H9 (cell line): Measurements from ENCODE around the gene RAB14. TPM values are rescaled to one million over a fixed set of nuclear protein-coding genes. Genes with fewer than 3 reads are reported as not detected.

ENCODE experiments used
- DNase-seq: peaks from one replicate; pipeline ENCODE4 v3.0.0-alpha.2; 2017
- H2AFZ ChIP-seq: one replicate; pipeline ENCODE4 v1.6.1; 2013; ENCODE audit warnings: mild to moderate bottlenecking, low read length, control low read depth, moderate library complexity
- H2AK5ac ChIP-seq: 2 replicates; pipeline ENCODE4 v1.6.1; 2013; ENCODE audit warnings: low read length, control low read depth, mixed read lengths; ENCODE audit not compliant: insufficient read length
- H2BK120ac ChIP-seq: one replicate; pipeline ENCODE4 v1.6.1; 2013; ENCODE audit warnings: low read depth, mild to moderate bottlenecking, low read length, control low read depth, inconsistent platforms; ENCODE audit not compliant: poor library complexity, severe bottlenecking
- H2BK12ac ChIP-seq: 2 replicates; pipeline ENCODE4 v1.6.1; 2013; ENCODE audit warnings: low read length, control low read depth, mixed read lengths, low read depth; ENCODE audit not compliant: insufficient read length
- H2BK15ac ChIP-seq: 2 replicates; pipeline ENCODE4 v1.6.1; 2013; ENCODE audit warnings: low read depth, low read length, control low read depth
- H2BK20ac ChIP-seq: one replicate; pipeline ENCODE4 v1.6.1; 2013; ENCODE audit warnings: low read depth, mild to moderate bottlenecking, low read length, control low read depth, inconsistent platforms; ENCODE audit not compliant: poor library complexity, severe bottlenecking
- H2BK5ac ChIP-seq: 2 replicates; pipeline ENCODE4 v1.6.1; 2013; ENCODE audit warnings: low read length, control low read depth, mixed read lengths; ENCODE audit not compliant: insufficient read length
- H3K14ac ChIP-seq: 2 replicates; pipeline ENCODE4 v1.6.1; 2013; ENCODE audit warnings: low read length, control low read depth; ENCODE audit not compliant: insufficient read depth
- H3K18ac ChIP-seq: 2 replicates; pipeline ENCODE4 v1.6.1; 2013; ENCODE audit warnings: low read depth, mild to moderate bottlenecking, mixed read lengths, low read length, control low read depth; ENCODE audit not compliant: insufficient read length
- H3K23ac ChIP-seq: 2 replicates; pipeline ENCODE4 v1.6.1; 2013; ENCODE audit warnings: low read length, control low read depth, mixed read lengths, low read depth; ENCODE audit not compliant: insufficient read length
- H3K23me2 ChIP-seq: 2 replicates; pipeline ENCODE4 v1.6.1; 2013; ENCODE audit warnings: low read depth, mild to moderate bottlenecking, mixed read lengths, low read length, control low read depth; ENCODE audit not compliant: insufficient read length, poor library complexity, severe bottlenecking
- H3K27ac ChIP-seq: 2 replicates; pipeline ENCODE4 v1.5.1; 2013; ENCODE audit warnings: low read length, control low read depth, mixed read lengths, low read depth; ENCODE audit not compliant: insufficient read length
- H3K27me3 ChIP-seq: 2 replicates; pipeline ENCODE4 v1.6.1; 2013; ENCODE audit warnings: low read length, control low read depth, inconsistent platforms; ENCODE audit not compliant: insufficient read depth
- H3K4ac ChIP-seq: 2 replicates; pipeline ENCODE4 v1.6.1; 2013; ENCODE audit warnings: low read depth, mild to moderate bottlenecking, control low read depth, inconsistent platforms, low read length, moderate library complexity
- H3K4me1 ChIP-seq: 2 replicates; pipeline ENCODE4 v1.6.1; 2013; ENCODE audit warnings: low read length, control low read depth, inconsistent platforms; ENCODE audit not compliant: insufficient read depth
- H3K4me2 ChIP-seq: 2 replicates; pipeline ENCODE4 v1.6.1; 2013; ENCODE audit warnings: low read length, control low read depth, mixed read lengths; ENCODE audit not compliant: insufficient read length, insufficient read depth
- H3K56ac ChIP-seq: 2 replicates; pipeline ENCODE4 v1.6.1; 2013; ENCODE audit warnings: low read depth, mild to moderate bottlenecking, mixed read lengths, low read length, control low read depth; ENCODE audit not compliant: insufficient read length
- H3K79me1 ChIP-seq: 2 replicates; pipeline ENCODE4 v1.6.1; 2013; ENCODE audit warnings: low read depth, mild to moderate bottlenecking, moderate library complexity, low read length, control low read depth, inconsistent platforms; ENCODE audit not compliant: insufficient read depth, poor library complexity, severe bottlenecking
- H3K79me2 ChIP-seq: 2 replicates; pipeline ENCODE4 v1.6.1; 2013; ENCODE audit warnings: low read length, control low read depth, inconsistent platforms; ENCODE audit not compliant: insufficient read depth
- H3K9ac ChIP-seq: 2 replicates; pipeline ENCODE4 v1.6.1; 2013; ENCODE audit warnings: low read length, control low read depth, mixed read lengths; ENCODE audit not compliant: insufficient read length; ENCODE audit errors: extremely low read depth
- H3K9me3 ChIP-seq: one replicate; pipeline ENCODE4 v1.6.1; 2013; ENCODE audit warnings: low read depth, low read length, inconsistent platforms; ENCODE audit not compliant: control insufficient read depth
- H3T11ph ChIP-seq: one replicate; pipeline ENCODE4 v1.6.1; 2013; ENCODE audit warnings: mild to moderate bottlenecking, low read length, control low read depth, inconsistent platforms
- H4K20me1 ChIP-seq: one replicate; pipeline ENCODE4 v1.6.1; 2013; ENCODE audit not compliant: control insufficient read depth, insufficient read length, insufficient read depth
- H4K5ac ChIP-seq: 2 replicates; pipeline ENCODE4 v1.6.1; 2013; ENCODE audit warnings: low read depth, mild to moderate bottlenecking, mixed read lengths, low read length, control low read depth; ENCODE audit not compliant: insufficient read length
- H4K8ac ChIP-seq: replicated peaks from 2 replicates; pipeline ENCODE4 v1.6.1; 2013; ENCODE audit warnings: low read length, control low read depth, mixed read lengths, low read depth; ENCODE audit not compliant: insufficient read length
- H4K91ac ChIP-seq: 2 replicates; pipeline ENCODE4 v1.6.1; 2013; ENCODE audit warnings: low read depth, mild to moderate bottlenecking, moderate library complexity, mixed read lengths, low read length, control low read depth; ENCODE audit not compliant: insufficient read length
- H3K27ac Mint-ChIP-seq, 3 experiments: 2 replicates in 2 of 3; 3 replicates in 1 of 3; pipeline ENCODE4 v1.8.0; 2020 to 2021; ENCODE audit warnings: mixed read lengths in 3 of 3, mild to moderate bottlenecking in 1 of 3, moderate library complexity in 1 of 3
- H3K27me3 Mint-ChIP-seq: 2 replicates; pipeline ENCODE4 v1.8.0; 2021; ENCODE audit warnings: low read depth, mild to moderate bottlenecking, moderate library complexity, mixed read lengths
- H3K36me3 Mint-ChIP-seq, 3 experiments: 2 replicates in 2 of 3; 3 replicates in 1 of 3; pipeline ENCODE4 v1.8.0; 2020 to 2021; ENCODE audit warnings: low read depth in 3 of 3, mixed read lengths in 3 of 3; ENCODE audit not compliant: insufficient read depth in 1 of 3
- H3K4me1 Mint-ChIP-seq, 2 experiments: 2 replicates each; pipeline ENCODE4 v1.8.0; 2020; ENCODE audit warnings: mixed read lengths in 2 of 2
- H3K4me3 Mint-ChIP-seq, 2 experiments: 2 replicates in 1 of 2; 3 replicates in 1 of 2; pipeline ENCODE4 v1.8.0; 2020 to 2021; ENCODE audit warnings: mild to moderate bottlenecking in 2 of 2, mixed read lengths in 2 of 2, moderate library complexity in 1 of 2
- H3K9me3 Mint-ChIP-seq, 2 experiments: 2 replicates in 1 of 2; 3 replicates in 1 of 2; pipeline ENCODE4 v1.8.0; 2020; ENCODE audit warnings: mild to moderate bottlenecking in 2 of 2, mixed read lengths in 2 of 2, moderate library complexity in 1 of 2
- CTCF ChIP-seq: fragments of 200-600 bp; sonication (generic); conservative IDR thresholded peaks from 3 replicates; pipeline ENCODE4 v1.8.0; 2021; ENCODE audit warnings: antibody characterized with exemption, mild to moderate bottlenecking
- WGBS: extraction: QIAGEN DNeasy Blood & Tissue Kit; methylation state at CpG from one replicate; pipeline ENCODE4 v1.1.7; 2013; ENCODE audit warnings: missing lambda C conversion rate, low lambda C conversion rate, mixed read lengths; ENCODE audit not compliant: insufficient read length; ENCODE audit errors: extremely low coverage; 5-methylcytosine and 5-hydroxymethylcytosine counted together
- total RNA-seq: library from RNA; stranded (reverse); gene quantifications from 2 replicates; pipeline ENCODE4 v1.2.1, GENCODE V29; 2021

RAB14 gene
- total RNA-seq, 1 experiment from 2014 or later: 33.6 TPM

GRCh38 chr9:121197132-121197531 is 4.5 kb downstream of the RAB14 start:
- H3K27me3 Mint-ChIP-seq: peaks cover 2% of the 10 kb centered on the region; the same call in 1 of the 2 replicates
- Histone ChIP-seq H3K27ac (no peak overlapping the region), H3K79me2 (peaks cover 19% of the 10 kb centered on the region; the same call in 1 of the 2 replicates), H3K27me3 (no peaks in the 10 kb centered on the region), H4K20me1 (no peaks in the 10 kb centered on the region), H2BK20ac (no peak overlapping the region), H3K9me3 (no peaks in the 10 kb centered on the region), H3K23me2 (peaks cover 5% of the 10 kb centered on the region), H3K4me2 (no peak overlapping the region), H3K79me1 (no peaks in the 10 kb centered on the region), H2BK12ac (no peak overlapping the region), H3K23ac (no peak overlapping the region), H3T11ph (no peak overlapping the region), H2BK15ac (no peak overlapping the region), H4K8ac (no peak overlapping the region), H3K9ac (no peak overlapping the region), H2AFZ (no peak overlapping the region), H4K5ac (no peak overlapping the region), H2AK5ac (no peak overlapping the region), H3K4ac (no peak overlapping the region), H2BK5ac (no peak overlapping the region), H3K14ac (no peak overlapping the region), H3K56ac (no peak overlapping the region), H2BK120ac (no peak overlapping the region), H3K4me1 (no peaks in the 10 kb centered on the region), H4K91ac (no peak overlapping the region), H3K18ac (no peak overlapping the region)
- WGBS: no CpG with 5 or more reads among the region's 1 CpG
- H3K27ac Mint-ChIP-seq: no peak overlapping the region
- DNase-seq: no peak
- peaks cover 35 to 40% of the 10 kb centered on the region in 2 experiments for H3K4me1 Mint-ChIP-seq
- H3K9me3 Mint-ChIP-seq: no peaks in the 10 kb centered on the region
- TF ChIP-seq CTCF: no peak
- H3K4me3 Mint-ChIP-seq: no peak overlapping the region
- H3K36me3 Mint-ChIP-seq: no peaks in the 10 kb centered on the region
